Panc1 (cell line): ENCODE measurements around the gene CDC25B.

Source experiments
- CTCF ChIP-seq: fragments of 450-650 bp; IDR thresholded peaks from 2 replicates; pipeline ENCODE4 v1.5.1; 2017; ENCODE audit warnings: mild to moderate bottlenecking
- POLR2AphosphoS5 ChIP-seq: IDR thresholded peaks from 2 replicates; pipeline ENCODE4 v1.6.1; 2012; ENCODE audit warnings: mild to moderate bottlenecking, low read depth, low read length, moderate library complexity
- REST ChIP-seq, 2 experiments: IDR thresholded peaks; 2 replicates each; pipeline ENCODE4 v1.6.1; 2011 to 2012; ENCODE audit warnings: low read depth in 2 of 2, control low read depth in 1 of 2, low read length in 1 of 2, mild to moderate bottlenecking in 1 of 2, moderate library complexity in 1 of 2; ENCODE audit not compliant: insufficient read depth in 1 of 2
- SIN3A ChIP-seq: IDR thresholded peaks from 2 replicates; pipeline ENCODE4 v1.6.1; 2012; ENCODE audit warnings: low read depth, mild to moderate bottlenecking, low read length, moderate library complexity, borderline replicate concordance; ENCODE audit not compliant: insufficient read depth

DNA sequence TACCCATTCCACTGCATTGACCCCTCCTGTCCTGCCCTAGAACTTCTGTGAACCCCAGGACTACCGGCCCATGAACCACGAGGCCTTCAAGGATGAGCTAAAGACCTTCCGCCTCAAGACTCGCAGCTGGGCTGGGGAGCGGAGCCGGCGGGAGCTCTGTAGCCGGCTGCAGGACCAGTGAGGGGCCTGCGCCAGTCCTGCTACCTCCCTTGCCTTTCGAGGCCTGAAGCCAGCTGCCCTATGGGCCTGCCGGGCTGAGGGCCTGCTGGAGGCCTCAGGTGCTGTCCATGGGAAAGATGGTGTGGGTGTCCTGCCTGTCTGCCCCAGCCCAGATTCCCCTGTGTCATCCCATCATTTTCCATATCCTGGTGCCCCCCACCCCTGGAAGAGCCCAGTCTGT is 8.7 kb downstream of the CDC25B start:
- no peak for TF ChIP-seq CTCF
- TF ChIP-seq POLR2AphosphoS5, result no peak
- no peak for TF ChIP-seq SIN3A
- no peak for TF ChIP-seq REST (IDR thresholded peaks at IDR 0.05; ENCODE audit: insufficient read depth in 1 of 2, low read depth in 2 of 2, low read length in 1 of 2)
